ENCODE measurements around the gene SH3D19. TPM values are rescaled to one million over a fixed set of nuclear protein-coding genes. Genes with fewer than 3 reads are reported as not detected.
"Not testable (repeated sequence)": the region's sequence is repeated elsewhere in the genome, so short reads cannot be mapped to it uniquely, and the experiment has no call there.

SH3D19 gene
- total and polyA plus RNA-seq, 9 donors = 23.5 to 41.7 (median 27.9) TPM

DNA sequence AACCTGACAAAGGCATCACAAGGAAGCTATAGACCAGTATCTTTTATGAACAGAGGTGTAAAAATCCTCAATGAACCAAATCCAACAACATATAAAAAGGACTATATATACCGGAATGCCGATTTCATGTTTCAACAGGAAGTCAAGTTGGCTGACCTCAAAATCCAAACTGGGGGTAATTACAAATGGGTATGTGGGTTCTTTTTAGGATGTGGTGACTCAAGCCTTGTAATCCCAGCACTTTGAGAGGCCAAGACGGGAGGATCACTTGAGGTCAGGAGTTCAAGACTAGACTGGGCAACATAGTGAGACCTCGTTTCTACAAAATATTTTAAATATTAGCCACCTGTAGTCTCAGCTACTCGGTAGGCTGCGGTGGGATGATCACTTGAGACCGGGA is 38.0 kb downstream of the SH3D19 start:
- H3K4me1 ChIP-seq (ENCODE audit: control insufficient read depth, insufficient read depth, low read length) = no peaks in the 10 kb centered on the region
- 100% methylated on average over 1 of the region's 7 CpGs for WGBS (ENCODE audit: insufficient coverage)
- no peak overlapping the region for H3K27ac ChIP-seq (ENCODE audit: low read length)

GRCh38 chr4:151284534-151285245 is 40.7 kb downstream of the SH3D19 start:
- no peaks in the 10 kb centered on the region for H3K36me3 ChIP-seq (ENCODE audit: control insufficient read depth, insufficient read depth, low read length)
- no peaks in the 10 kb centered on the region for H3K4me1 ChIP-seq (ENCODE audit: control insufficient read depth, insufficient read depth, low read length)
- no peak for DNase-seq
- WGBS (ENCODE audit: insufficient coverage) = 71% methylated on average over 1 of the region's 4 CpGs
- H3K9me3 ChIP-seq (replicated peaks; ENCODE audit: control insufficient read depth, low read depth, low read length) = no peaks in the 10 kb centered on the region
- H3K27ac ChIP-seq (ENCODE audit: low read length) = no peak overlapping the region
- H3K27me3 ChIP-seq (ENCODE audit: control insufficient read depth, insufficient read depth, low read length) = no peaks in the 10 kb centered on the region
- H3K4me3 ChIP-seq (ENCODE audit: low read length) = no peak overlapping the region

More for the DNA sequence above, 38.0 kb downstream of the SH3D19 start:
- no peak overlapping the region for H3K4me3 ChIP-seq (ENCODE audit: low read length)
- H3K27me3 ChIP-seq (ENCODE audit: control insufficient read depth, insufficient read depth, low read length) = no peaks in the 10 kb centered on the region
- H3K9me3 ChIP-seq (replicated peaks; ENCODE audit: control insufficient read depth, low read depth, low read length) = no peaks in the 10 kb centered on the region
- DNase-seq = no peak
- H3K36me3 ChIP-seq (ENCODE audit: control insufficient read depth, insufficient read depth, low read length) = no peaks in the 10 kb centered on the region

DNA sequence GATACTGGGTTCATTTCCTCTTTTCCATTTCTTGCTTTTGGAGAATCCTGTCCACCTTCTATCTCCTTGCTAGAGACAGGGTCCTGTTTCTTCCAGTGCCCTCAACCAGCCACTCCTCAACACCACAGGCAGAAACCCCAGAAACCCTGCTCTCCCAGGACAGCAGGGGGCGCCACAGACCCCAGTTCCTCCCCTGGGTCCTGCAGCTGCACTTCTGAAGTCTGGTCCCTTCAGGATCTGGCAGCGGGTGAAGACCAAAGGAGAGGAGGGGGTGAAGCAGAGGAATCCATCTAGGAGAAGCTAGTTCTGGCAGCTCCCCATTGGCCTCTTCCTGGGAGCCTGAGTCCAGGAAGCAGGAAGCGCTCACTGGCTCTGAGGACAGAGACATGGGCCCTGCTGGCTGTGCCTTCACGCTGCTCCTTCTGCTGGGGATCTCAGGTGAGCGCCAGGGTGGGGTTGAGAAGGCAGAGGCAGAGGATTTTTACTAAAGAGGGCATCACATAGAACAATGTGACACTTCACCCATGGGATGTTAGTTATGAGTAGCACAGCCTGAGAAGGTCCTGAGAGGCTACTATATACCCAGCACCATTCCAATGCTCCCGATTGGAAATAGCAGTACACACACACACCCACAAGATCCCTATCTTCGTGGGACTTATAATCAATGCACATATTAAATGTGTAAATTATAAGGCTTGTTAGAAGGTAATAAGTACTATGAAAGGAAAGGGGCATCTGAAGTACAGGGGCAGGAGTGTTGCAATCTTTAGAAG is 48.4 kb downstream of the SH3D19 start, which contains the start of gene PRSS48:
PRSS48 (plus strand) TSS at position 375 of the 776 bp plus-strand sequence; CDS start at position 387, 12 bp downstream.
- peak; percentile 26 for DNase-seq
- H3K4me1 ChIP-seq (ENCODE audit: control insufficient read depth, insufficient read depth, low read length) = no peaks in the 10 kb centered on the region
- H3K4me3 ChIP-seq (ENCODE audit: low read length) = no peak within 1 kb of the TSS
- no peaks in the 10 kb centered on the region for H3K36me3 ChIP-seq (ENCODE audit: control insufficient read depth, insufficient read depth, low read length)
- H3K27ac ChIP-seq (ENCODE audit: low read length) = no peak within 1 kb of the TSS
- H3K27me3 ChIP-seq (ENCODE audit: control insufficient read depth, insufficient read depth, low read length) = no peaks in the 10 kb centered on the region
- WGBS (ENCODE audit: insufficient coverage) = 59% methylated on average over 4 of the region's 7 CpGs
- H3K9me3 ChIP-seq (replicated peaks; ENCODE audit: control insufficient read depth, low read depth, low read length) = no peaks in the 10 kb centered on the region

- H3K27ac ChIP-seq (ENCODE audit: low read length); H3K9me3 ChIP-seq (replicated peaks; ENCODE audit: control insufficient read depth, low read depth, low read length); H3K36me3 ChIP-seq (ENCODE audit: control insufficient read depth, insufficient read depth, low read length); H3K27me3 ChIP-seq (ENCODE audit: control insufficient read depth, insufficient read depth, low read length); DNase-seq; H3K4me1 ChIP-seq (ENCODE audit: control insufficient read depth, insufficient read depth, low read length); H3K4me3 ChIP-seq (ENCODE audit: low read length): not testable (repeated sequence)
Measured at GRCh38 chr4:151268905-151269304, 56.5 kb downstream of the SH3D19 start.

DNA sequence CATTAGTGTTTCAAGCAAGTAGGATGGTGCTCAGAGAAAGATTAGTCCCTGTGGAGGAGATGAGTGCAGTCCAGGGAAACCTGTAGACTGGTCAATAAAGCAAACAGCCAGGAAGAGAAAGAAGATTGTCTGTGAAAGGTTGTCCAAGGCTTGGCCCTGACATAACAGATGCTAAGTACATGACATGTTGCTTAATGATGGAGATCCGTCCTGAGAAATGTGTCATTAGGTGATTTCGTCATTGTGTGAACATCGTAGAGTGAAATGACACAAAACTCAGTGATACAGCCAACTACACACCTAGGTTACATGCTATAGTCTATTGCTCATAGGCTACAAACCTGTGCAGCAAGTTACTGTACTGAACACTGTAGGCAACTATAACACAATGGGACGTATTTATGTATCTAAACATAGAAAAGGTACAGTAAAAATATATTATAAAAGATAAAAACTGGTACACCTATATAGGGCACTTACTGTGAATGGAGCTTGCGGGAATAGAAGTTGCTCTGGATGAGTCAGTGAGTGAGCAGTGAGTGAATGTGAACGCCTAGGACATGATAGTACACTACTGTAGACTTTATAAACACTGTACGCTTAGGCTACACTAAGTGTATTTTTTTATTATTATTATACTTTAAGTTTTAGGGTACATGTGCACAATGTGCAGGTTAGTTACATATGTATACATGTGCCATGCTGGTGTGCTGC is 57.4 kb downstream of the SH3D19 start:
- H3K4me3 ChIP-seq (ENCODE audit: low read length) = no peak overlapping the region
- no peak overlapping the region for H3K27ac ChIP-seq (ENCODE audit: low read length)
- peaks cover 5% of the 10 kb centered on the region for H3K4me1 ChIP-seq (ENCODE audit: control insufficient read depth, insufficient read depth, low read length)
- no CpG with 5 or more reads among the region's 7 CpGs for WGBS (ENCODE audit: insufficient coverage)
- no peak for DNase-seq
- H3K27me3 ChIP-seq (ENCODE audit: control insufficient read depth, insufficient read depth, low read length) = no peaks in the 10 kb centered on the region
- no peaks in the 10 kb centered on the region for H3K9me3 ChIP-seq (replicated peaks; ENCODE audit: control insufficient read depth, low read depth, low read length)
- no peaks in the 10 kb centered on the region for H3K36me3 ChIP-seq (ENCODE audit: control insufficient read depth, insufficient read depth, low read length)

GRCh38 chr4:151267104-151267503 is 58.3 kb downstream of the SH3D19 start:
- Histone ChIP-seq H3K4me3 (ENCODE audit: low read length) (no peak overlapping the region), H3K36me3 (ENCODE audit: control insufficient read depth, insufficient read depth, low read length) (no peaks in the 10 kb centered on the region), H3K4me1 (ENCODE audit: control insufficient read depth, insufficient read depth, low read length) (peaks cover 5% of the 10 kb centered on the region), H3K27ac (ENCODE audit: low read length) (no peak overlapping the region), H3K27me3 (ENCODE audit: control insufficient read depth, insufficient read depth, low read length) (no peaks in the 10 kb centered on the region), H3K9me3 (replicated peaks; ENCODE audit: control insufficient read depth, low read depth, low read length) (no peaks in the 10 kb centered on the region)
- WGBS (ENCODE audit: insufficient coverage) = no CpG with 5 or more reads among the region's 4 CpGs
- DNase-seq = no peak

- no peak for DNase-seq
- Histone ChIP-seq H3K27me3 (ENCODE audit: control insufficient read depth, insufficient read depth, low read length) (no peaks in the 10 kb centered on the region), H3K4me3 (ENCODE audit: low read length) (no peak overlapping the region), H3K27ac (ENCODE audit: low read length) (no peak overlapping the region), H3K9me3 (replicated peaks; ENCODE audit: control insufficient read depth, low read depth, low read length) (no peaks in the 10 kb centered on the region), H3K36me3 (ENCODE audit: control insufficient read depth, insufficient read depth, low read length) (no peaks in the 10 kb centered on the region), H3K4me1 (ENCODE audit: control insufficient read depth, insufficient read depth, low read length) (peaks cover 5% of the 10 kb centered on the region)
- no CpG with 5 or more reads among the region's 1 CpG for WGBS (ENCODE audit: insufficient coverage)
Measured at GRCh38 chr4:151266497-151266896, 58.9 kb downstream of the SH3D19 start.

- Histone ChIP-seq H3K9me3 (replicated peaks; ENCODE audit: control insufficient read depth, low read depth, low read length) (no peaks in the 10 kb centered on the region), H3K4me3 (ENCODE audit: low read length) (no peak overlapping the region), H3K27ac (ENCODE audit: low read length) (no peak overlapping the region), H3K4me1 (ENCODE audit: control insufficient read depth, insufficient read depth, low read length) (peaks cover 5% of the 10 kb centered on the region), H3K36me3 (ENCODE audit: control insufficient read depth, insufficient read depth, low read length) (no peaks in the 10 kb centered on the region), H3K27me3 (ENCODE audit: control insufficient read depth, insufficient read depth, low read length) (no peaks in the 10 kb centered on the region)
- DNase-seq = peak; percentile 43
- 38% methylated on average over 1 of the region's 2 CpGs for WGBS (ENCODE audit: insufficient coverage)
Measured at GRCh38 chr4:151263455-151263854, 62.0 kb downstream of the SH3D19 start.

DNA sequence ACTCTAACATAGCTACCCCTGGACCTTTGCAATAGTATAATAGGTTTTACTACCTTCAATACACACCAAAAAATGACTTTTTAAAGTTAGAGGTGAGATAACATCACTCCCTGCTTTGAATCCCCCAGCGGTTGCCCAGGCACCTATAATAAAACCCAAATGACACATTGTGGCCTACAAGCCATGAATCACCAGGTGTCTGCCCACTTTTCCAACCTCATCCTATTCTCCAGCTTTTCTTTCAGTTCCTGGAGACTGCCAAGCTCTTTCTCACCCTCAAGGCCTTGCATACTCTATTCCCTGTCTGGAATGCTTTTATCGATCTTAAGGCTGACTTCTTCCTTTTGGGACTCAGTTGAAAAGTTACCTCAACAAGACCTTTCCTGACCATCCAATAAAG is 64.9 kb downstream of the SH3D19 start:
- 65% methylated on average over 2 of the region's 2 CpGs for WGBS (ENCODE audit: insufficient coverage)
- no peak for DNase-seq
- Histone ChIP-seq H3K27ac (ENCODE audit: low read length) (no peak overlapping the region), H3K27me3 (ENCODE audit: control insufficient read depth, insufficient read depth, low read length) (no peaks in the 10 kb centered on the region), H3K4me3 (ENCODE audit: low read length) (no peak overlapping the region), H3K36me3 (ENCODE audit: control insufficient read depth, insufficient read depth, low read length) (no peaks in the 10 kb centered on the region), H3K9me3 (replicated peaks; ENCODE audit: control insufficient read depth, low read depth, low read length) (no peaks in the 10 kb centered on the region), H3K4me1 (ENCODE audit: control insufficient read depth, insufficient read depth, low read length) (peaks cover 5% of the 10 kb centered on the region)

DNA sequence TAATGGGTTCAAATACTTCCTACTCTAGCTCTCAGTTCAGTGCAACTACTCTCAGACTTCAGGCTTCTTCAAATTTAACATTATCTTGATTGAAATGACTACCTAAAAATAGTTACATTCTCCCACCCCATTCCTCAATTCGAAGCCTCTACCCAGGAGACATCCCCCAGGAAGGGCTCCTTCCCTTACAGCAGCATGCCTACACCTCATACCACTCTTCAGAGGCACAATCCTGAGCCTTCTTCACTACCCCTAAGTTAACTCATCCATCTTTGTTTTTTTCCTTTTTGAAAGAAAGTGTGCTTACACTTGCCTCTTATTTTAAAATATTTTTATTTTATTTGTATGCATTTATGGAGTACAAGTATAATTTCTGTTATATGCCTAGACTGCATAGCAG is 65.7 kb downstream of the SH3D19 start:
- H3K27me3 ChIP-seq (ENCODE audit: control insufficient read depth, insufficient read depth, low read length) = no peaks in the 10 kb centered on the region
- 80% methylated on average over 1 of the region's 1 CpG for WGBS (ENCODE audit: insufficient coverage)
- H3K4me1 ChIP-seq (ENCODE audit: control insufficient read depth, insufficient read depth, low read length) = peaks cover 5% of the 10 kb centered on the region
- no peak for DNase-seq
- no peak overlapping the region for H3K27ac ChIP-seq (ENCODE audit: low read length)
- no peak overlapping the region for H3K4me3 ChIP-seq (ENCODE audit: low read length)
- no peaks in the 10 kb centered on the region for H3K36me3 ChIP-seq (ENCODE audit: control insufficient read depth, insufficient read depth, low read length)
- no peaks in the 10 kb centered on the region for H3K9me3 ChIP-seq (replicated peaks; ENCODE audit: control insufficient read depth, low read depth, low read length)
